OCI-LY1 (cell line): ENCODE results near the gene SUGCT.
"Not testable (repeated sequence)": the region's sequence is repeated elsewhere in the genome, so short reads cannot be mapped to it uniquely, and the experiment has no call there.

ENCODE experiments used
- CTCF ChIP-seq: fragments of 200-600 bp; sonication (generic), shearing (Covaris generic); IDR thresholded peaks from 2 replicates; pipeline ENCODE4 v1.5.1; 2017; ENCODE audit warnings: mild to moderate bottlenecking, antibody characterized with exemption, low read length, moderate library complexity, mixed read lengths
- EZH2 ChIP-seq: fragments of 200-600 bp; sonication (generic), shearing (Covaris generic); IDR thresholded peaks from 2 replicates; pipeline ENCODE4 v1.8.0; 2017; ENCODE audit warnings: borderline replicate concordance, mixed run types, mild to moderate bottlenecking, antibody characterized with exemption, low read length, moderate library complexity, mixed read lengths

- not testable (repeated sequence) for TF ChIP-seq CTCF, EZH2
Observed at GRCh38 chr7:40122100-40122939, 12.5 kb upstream of the SUGCT start.
